Measurements from ENCODE around the gene CPN2.

DNA sequence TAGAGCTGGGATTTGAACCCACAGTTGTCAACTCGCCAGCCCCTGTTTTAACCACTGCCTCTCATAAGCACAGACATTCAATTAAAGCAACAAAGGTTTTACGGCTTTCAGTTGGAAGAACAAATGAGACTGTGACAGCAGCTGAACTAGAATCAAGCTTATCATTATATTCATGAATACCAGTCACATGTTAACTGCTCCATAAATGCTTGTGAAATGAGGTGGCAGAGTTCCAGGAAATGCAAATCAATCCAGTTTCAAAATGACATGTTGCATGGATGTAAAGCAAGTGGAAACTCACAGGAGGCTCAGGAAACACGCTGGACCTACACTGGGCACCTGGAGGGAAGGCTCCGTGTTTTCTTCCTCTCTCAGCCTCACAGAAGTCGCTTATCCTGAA lies 44.1 kb upstream of the CPN2 start:
- no peak for TF ChIP-seq GATA2 (IDR thresholded peaks at IDR 0.05; ENCODE audit: low read depth, low read length)
- TF ChIP-seq GATA3 (IDR thresholded peaks at IDR 0.05; ENCODE audit: low read depth, low read length) = no peak
